GM20000 (cell line): ENCODE data around the gene CPOX.

Source experiments
- DNase-seq: peaks from one replicate; pipeline ENCODE4 v3.0.0; 2012; ENCODE audit warnings: low spot score
- TF ChIP-seq, protein P1 (sequence below): IDR thresholded peaks from 2 replicates; pipeline ENCODE4 v1.5.1; 2012; ENCODE audit warnings: mild to moderate bottlenecking, control low read depth; ENCODE audit errors: extremely low read depth, missing control alignments

CPOX gene

DNA sequence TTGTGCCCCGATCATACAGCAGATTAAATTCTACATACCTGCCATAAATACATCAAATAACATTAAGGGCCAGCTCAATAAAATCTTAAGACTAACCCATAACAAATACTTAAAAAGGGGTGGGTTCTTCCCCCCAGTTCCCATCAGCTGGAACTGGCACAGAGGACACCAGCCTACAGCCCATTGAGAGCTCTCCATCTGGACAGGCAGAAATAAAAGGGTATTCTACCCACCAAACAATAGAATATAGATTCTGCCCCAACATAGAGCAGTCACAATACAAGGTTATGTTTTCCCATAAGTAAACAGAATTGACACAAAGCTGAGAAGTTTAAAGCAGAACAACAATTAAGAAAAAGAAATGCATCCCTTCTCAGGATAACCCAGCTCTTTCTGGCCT, 11.9 kb downstream of the CPOX start:
- TF ChIP-seq, protein P1, sequence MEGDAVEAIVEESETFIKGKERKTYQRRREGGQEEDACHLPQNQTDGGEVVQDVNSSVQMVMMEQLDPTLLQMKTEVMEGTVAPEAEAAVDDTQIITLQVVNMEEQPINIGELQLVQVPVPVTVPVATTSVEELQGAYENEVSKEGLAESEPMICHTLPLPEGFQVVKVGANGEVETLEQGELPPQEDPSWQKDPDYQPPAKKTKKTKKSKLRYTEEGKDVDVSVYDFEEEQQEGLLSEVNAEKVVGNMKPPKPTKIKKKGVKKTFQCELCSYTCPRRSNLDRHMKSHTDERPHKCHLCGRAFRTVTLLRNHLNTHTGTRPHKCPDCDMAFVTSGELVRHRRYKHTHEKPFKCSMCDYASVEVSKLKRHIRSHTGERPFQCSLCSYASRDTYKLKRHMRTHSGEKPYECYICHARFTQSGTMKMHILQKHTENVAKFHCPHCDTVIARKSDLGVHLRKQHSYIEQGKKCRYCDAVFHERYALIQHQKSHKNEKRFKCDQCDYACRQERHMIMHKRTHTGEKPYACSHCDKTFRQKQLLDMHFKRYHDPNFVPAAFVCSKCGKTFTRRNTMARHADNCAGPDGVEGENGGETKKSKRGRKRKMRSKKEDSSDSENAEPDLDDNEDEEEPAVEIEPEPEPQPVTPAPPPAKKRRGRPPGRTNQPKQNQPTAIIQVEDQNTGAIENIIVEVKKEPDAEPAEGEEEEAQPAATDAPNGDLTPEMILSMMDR = no peak
- no peak for DNase-seq

DNA sequence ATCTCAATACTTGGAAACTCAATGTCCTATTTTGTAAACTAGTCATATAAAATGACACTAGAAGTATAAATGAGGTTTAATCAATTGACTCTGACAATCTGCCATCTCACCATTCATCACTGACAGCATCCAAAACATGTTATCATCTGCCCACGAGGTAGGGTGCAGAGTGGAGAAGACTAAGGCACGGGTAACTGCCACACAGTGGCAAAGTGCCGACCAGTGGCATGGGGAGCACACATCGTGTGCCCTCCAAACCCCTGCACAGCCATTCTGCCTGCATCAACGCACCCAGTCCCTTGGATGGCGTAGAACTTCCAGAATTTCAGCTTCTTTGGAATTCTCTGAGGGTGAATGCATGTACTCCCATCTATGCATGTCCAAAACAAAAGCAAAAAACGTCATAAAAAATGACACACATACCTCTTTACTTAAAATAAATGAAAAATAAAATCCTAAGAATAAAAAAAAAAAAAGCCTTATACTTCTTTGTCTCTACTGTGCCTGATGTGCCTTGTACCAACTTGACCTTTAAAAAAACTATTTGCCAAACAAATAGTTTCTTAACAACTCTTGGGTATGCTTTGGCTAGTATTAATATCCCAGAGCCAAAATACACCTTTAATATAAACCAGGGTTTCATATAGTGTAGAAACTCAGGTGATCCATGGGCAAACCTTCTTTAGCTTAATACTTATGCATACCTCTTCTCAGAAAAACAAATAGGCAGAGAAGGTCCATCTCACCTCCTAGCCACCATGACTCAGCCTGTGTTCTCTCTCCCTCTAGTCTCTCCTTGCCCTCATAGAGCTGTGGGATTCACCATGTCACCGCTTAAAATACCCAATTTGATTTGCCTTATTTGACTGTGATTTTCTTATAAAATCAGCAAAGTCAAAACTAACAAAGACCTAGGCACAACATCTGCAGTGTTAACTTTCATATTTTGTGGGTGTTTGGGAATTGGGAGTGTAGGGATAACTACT, 12.7 kb downstream of the CPOX start:
- no peak for DNase-seq
- TF ChIP-seq, protein P1 = no peak

DNA sequence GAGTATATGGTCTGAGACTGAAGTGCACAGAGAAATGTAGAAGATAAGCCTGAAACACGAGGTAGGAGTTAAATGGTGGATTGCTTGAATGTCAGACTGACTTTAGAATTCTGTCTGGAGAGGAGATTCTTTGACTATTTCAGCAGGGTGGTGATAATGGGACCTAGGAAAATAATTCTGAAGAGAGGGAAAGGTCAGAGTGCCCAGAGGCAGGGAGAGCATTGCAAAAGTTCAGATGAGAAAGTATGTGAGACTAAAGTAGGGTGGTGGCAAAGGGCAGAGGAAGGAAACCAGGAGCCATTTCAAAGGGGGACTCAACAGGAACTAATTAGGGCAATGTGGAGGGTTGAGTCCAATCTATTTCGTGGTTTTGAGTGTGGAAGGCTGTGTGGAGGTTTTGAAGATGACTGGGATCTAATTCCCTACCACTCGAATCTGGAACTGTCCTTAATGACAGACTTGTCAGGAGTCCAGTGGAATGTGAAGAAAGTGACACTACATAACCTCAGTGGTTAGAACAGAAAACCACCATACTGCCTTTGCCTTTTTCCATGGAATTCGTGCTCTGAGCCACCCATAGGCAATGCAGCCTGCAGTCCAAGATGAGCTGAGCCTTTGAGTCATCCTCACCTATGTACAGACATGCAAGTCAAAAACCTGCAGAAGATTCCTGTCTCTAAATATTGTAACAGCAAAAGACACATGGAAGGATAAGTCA, 16.1 kb downstream of the CPOX start:
- DNase-seq = no peak
- TF ChIP-seq, protein P1 = no peak

DNA sequence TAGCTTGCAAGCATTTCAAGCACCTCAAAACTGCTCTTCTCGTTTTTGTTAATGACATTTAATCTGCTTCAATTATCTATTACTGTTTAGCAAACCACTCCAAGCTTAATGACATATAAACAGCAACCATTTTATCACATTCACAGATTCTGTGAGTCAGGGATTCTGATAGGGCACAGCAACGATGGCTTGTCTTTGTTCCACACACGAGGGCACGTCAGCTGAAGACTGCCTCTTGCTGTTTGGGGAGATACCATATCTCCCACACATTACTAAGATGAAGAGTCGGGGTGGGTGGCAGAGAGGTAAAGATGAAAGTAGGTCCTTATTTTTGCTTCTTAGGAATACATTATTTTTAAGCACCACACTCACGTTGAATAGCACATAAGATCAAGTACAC, 19.3 kb downstream of the CPOX start:
- DNase-seq = no peak
- TF ChIP-seq, protein P1 = no peak

DNA sequence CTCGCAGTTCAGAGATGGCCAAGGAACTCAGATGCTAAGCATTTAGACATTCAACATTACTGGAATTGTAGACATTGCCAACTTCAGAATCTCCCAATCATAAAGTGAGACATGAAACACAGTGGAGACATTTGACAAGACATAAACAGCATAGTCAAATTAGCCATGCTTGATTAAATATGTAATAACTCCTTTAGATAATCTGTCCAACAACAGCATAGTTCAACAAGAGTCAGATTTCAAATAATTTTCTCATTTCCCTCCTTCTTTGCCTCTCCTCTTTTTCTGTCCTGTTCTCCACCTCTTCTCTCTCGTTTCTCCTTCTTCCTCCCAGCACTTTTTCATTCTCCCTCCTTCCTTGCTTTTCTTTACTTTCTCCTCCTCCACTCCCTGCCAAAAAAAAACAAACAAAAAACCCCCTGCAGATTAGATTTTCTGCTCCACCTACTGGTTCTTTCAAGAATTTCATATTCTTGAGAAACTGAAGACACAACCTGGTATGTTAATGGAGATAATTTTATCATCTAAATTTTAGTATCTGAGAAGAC, 20.2 kb downstream of the CPOX start:
- no peak for DNase-seq
- TF ChIP-seq, protein P1 = no peak

DNA sequence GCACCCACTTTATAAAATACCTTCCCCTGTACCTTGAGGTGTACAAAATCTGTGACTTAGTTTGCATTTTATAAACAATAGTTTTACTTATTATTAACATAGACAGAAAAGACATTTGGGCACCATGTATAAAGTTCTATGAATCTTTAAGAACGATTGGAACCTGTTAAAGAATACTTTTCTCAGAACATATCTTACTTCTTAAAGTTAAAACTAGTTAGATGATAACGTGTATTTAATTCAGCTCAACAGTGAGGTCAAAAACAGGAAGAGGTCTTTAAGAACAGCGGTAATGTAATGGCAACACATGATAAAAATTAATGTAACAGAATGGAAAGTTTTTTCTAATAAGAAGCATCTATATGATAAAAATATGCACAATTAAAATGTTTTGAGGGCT, 25.0 kb downstream of the CPOX start:
- no peak for DNase-seq
- TF ChIP-seq, protein P1 = no peak
